PFSK-1 (cell line): ENCODE data around the gene SLC7A6.

Experiments used
- FOXP2 ChIP-seq: optimal IDR thresholded peaks from 2 replicates; pipeline ENCODE3; 2011; ENCODE audit warnings: borderline replicate concordance, control low read depth, inconsistent platforms; ENCODE audit not compliant: insufficient read depth; ENCODE audit errors: extremely low read length, extremely low read depth
- POLR2AphosphoS5 ChIP-seq: IDR thresholded peaks from 2 replicates; pipeline ENCODE4 v1.6.1; 2012; ENCODE audit warnings: low read depth, mild to moderate bottlenecking, control low read depth, low read length, moderate library complexity
- REST ChIP-seq, 2 experiments: IDR thresholded peaks; 2 replicates each; pipeline versions ENCODE4 v1.6.1 to v1.8.0; 2011 to 2012; ENCODE audit warnings: low read depth in 2 of 2, low read length in 2 of 2, control low read depth in 1 of 2, inconsistent platforms in 1 of 2, mild to moderate bottlenecking in 1 of 2, moderate library complexity in 1 of 2; ENCODE audit not compliant: insufficient read depth in 1 of 2
- SIN3A ChIP-seq: IDR thresholded peaks from 2 replicates; pipeline ENCODE4 v1.6.1; 2012; ENCODE audit warnings: mild to moderate bottlenecking, low read length, moderate library complexity, borderline replicate concordance; ENCODE audit not compliant: insufficient read depth
- TAF1 ChIP-seq: IDR thresholded peaks from 2 replicates; pipeline ENCODE4 v1.6.1; 2012; ENCODE audit warnings: low read length, control low read depth, borderline replicate concordance; ENCODE audit not compliant: insufficient read depth

Gene SLC7A6

DNA sequence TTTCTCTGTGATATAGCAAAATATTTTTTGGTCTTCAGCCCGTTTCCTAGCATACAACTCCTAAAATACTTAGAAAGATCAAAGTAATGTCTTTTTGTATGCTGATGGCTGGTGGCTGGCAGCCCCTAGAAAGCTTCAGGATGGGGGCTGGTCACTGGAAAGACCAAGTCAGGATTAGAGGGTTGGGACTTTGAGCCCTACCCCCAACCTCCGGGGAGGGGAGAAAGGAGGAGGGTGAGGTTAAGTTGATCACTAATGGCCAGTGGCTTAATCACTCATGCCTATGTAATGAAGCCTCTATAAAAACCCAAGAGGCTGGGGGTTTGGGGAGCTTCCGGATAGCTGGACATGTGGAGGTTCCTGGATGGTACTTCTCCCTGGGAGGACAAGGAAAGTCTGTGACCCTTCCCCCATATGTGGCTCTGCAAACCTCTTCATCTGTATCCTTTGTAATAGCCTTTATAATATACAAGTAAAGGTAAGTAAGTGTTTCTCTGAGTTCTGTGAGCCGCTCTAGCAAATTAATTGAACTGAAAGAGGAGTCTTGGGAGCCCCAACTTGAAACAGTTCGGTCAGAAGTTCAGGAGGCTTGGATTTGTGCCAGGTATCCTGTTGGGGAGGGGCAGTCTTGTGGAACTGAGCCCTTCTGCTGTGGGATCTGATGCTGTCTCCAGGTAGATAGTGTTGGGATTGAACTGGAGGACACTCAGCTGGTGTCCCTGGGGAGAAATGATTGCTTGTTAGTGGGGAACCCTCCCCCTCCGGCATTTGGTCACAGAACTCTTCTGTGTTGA, 3.5 kb downstream of the SLC7A6 start:
- no peak for TF ChIP-seq TAF1
- no peak for TF ChIP-seq FOXP2
- TF ChIP-seq SIN3A: no peak
- no peak for TF ChIP-seq POLR2AphosphoS5
- no peak for TF ChIP-seq REST (IDR thresholded peaks at IDR 0.05; ENCODE audit: insufficient read depth in 1 of 2, low read depth in 2 of 2, low read length in 2 of 2)

DNA sequence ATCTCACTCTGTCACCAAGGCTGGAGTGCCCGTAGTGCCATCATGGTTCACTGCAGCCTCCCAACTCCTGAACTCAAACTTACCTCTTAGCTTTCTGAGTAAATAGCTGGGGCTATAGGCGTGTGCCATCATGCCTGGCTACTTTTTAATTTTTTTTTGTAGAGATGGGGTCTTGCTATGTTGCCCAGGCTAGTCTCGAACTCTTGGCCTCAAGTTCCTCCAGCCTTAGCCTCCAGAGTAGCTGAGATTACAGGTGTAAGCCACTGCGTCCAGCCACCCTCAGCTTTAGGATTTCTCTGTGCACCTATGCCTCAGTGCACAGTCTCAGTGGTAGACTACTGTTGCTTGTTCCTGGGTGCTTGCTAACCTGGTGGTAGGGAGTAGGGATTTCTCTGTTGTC, 5.5 kb downstream of the SLC7A6 start:
- no peak for TF ChIP-seq POLR2AphosphoS5
- no peak for TF ChIP-seq TAF1
- no peak for TF ChIP-seq SIN3A
- TF ChIP-seq REST (IDR thresholded peaks at IDR 0.05; ENCODE audit: insufficient read depth in 1 of 2, low read depth in 2 of 2, low read length in 2 of 2): no peak
- no peak for TF ChIP-seq FOXP2

DNA sequence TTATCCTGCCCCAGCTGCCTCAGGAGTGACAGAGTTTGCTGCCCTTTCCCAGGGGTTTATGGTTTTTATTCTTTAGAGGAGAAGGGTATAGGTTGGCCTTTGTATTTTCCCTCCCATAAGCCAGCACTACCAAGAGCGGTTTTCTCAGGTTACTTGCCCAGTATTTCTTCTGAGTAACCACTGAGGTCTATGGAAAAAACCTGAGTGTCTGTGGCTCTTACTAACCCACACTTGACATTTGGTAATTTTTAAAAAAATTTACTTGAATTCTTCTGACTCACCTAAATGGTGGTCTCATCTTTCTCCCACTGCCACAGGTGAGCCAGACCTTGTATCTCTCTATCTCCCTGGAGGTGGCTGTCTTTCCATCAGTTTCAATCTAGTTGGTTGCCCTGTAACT, 6.0 kb downstream of the SLC7A6 start:
- TF ChIP-seq TAF1 (no peak), REST (IDR thresholded peaks at IDR 0.05; ENCODE audit: insufficient read depth in 1 of 2, low read depth in 2 of 2, low read length in 2 of 2) (no peak), FOXP2 (no peak), POLR2AphosphoS5 (no peak), SIN3A (no peak)

DNA sequence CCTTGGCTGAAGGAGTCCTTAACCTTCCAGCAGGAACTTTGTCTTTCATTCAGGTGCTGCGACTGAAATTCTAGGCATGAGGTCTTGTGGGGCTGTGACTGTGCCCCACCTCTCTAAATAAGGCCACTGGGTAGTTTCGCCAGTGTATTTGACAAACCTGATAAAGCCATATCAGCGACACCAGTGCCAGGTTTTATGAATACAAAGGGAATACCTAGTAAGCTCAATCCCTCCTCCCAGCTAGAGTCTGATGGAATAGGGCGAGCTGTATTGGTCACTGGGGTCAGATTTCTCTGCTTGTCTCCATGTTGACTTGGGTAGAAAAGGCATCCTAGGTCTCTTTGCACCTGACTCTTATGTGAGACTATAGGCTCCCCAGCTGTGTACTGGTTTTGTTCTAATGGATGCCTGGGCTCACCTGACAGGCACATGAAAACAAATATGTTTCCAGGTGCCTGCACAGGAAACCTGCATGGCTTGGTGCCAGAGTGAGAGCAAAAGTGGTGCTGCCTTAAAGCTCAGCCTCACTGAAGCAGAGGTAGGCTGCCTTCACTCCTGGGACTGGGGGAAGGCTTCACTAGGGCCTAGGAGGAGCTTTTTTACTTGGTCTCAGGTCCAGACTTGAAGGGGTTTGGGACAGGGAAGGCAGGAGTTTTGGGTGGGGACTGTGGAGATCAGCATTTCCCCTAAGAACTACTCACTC, 8.3 kb downstream of the SLC7A6 start:
- no peak for TF ChIP-seq POLR2AphosphoS5
- TF ChIP-seq FOXP2: no peak
- TF ChIP-seq TAF1: no peak
- no peak for TF ChIP-seq SIN3A
- no peak for TF ChIP-seq REST (IDR thresholded peaks at IDR 0.05; ENCODE audit: insufficient read depth in 1 of 2, low read depth in 2 of 2, low read length in 2 of 2)
